ENCODE data around the gene POU2F3.

Gene POU2F3

GRCh38 chr11:120218695-120219033 lies 21.3 kb upstream of the POU2F3 start:
- no peak for TF ChIP-seq CTCF (IDR thresholded peaks at IDR 0.05)

GRCh38 chr11:120219232-120219937 lies 20.6 kb upstream of the POU2F3 start:
- no peak for TF ChIP-seq CTCF (IDR thresholded peaks at IDR 0.05)

GRCh38 chr11:120219938-120220746 lies 19.8 kb upstream of the POU2F3 start:
- TF ChIP-seq CTCF (IDR thresholded peaks at IDR 0.05), result no peak

- no peak for TF ChIP-seq CTCF (IDR thresholded peaks at IDR 0.05)
Measured at GRCh38 chr11:120220747-120221037, 19.2 kb upstream of the POU2F3 start.

GRCh38 chr11:120221115-120221752 lies 18.7 kb upstream of the POU2F3 start:
- no peak for TF ChIP-seq CTCF (IDR thresholded peaks at IDR 0.05)

GRCh38 chr11:120222916-120223315 lies 17.0 kb upstream of the POU2F3 start:
- no peak for TF ChIP-seq CTCF (IDR thresholded peaks at IDR 0.05)

- no peak for TF ChIP-seq CTCF (IDR thresholded peaks at IDR 0.05)
Measured at GRCh38 chr11:120223793-120224192, 16.1 kb upstream of the POU2F3 start.
